A549 (cell line): Measurements from ENCODE around the gene DMAC2. TPM values are rescaled to one million over a fixed set of nuclear protein-coding genes. Genes with fewer than 3 reads are reported as not detected.

Experiments used
- ATAC-seq, 2 experiments: fragments of 200-7000 bp in 1 of 2; fragments of >200 bp in 1 of 2; cut with Nextera tagmentation in 1 of 2; cut with Tn5 transposase in 1 of 2; 3 replicates each; pipeline versions ENCODE4 v1.8.0 to v1.9.1; 2018 to 2020; ENCODE audit warnings: mild to moderate bottlenecking in 1 of 2, moderate library complexity in 1 of 2
- CTCF ChIA-PET: fragments of 300-600 bp; sonication (Branson Sonifier 250); formaldehyde crosslinking; extraction: SDS; loops from one replicate; lab custom pipeline; 2021; ENCODE audit warnings: antibody characterized with exemption, inconsistent platforms; lab: Yijun Ruan, JAX
- POLR2A ChIA-PET: fragments of 350-600 bp; formaldehyde crosslinking; extraction: SDS; loops from one replicate; lab custom pipeline; 2021; ENCODE audit warnings: antibody characterized with exemption, inconsistent platforms; lab: Yijun Ruan, JAX
- DNase-seq, 2 experiments: peaks; one replicate each; pipeline versions ENCODE4 v3.0.0 to v3.0.0-alpha.2; 2011 to 2016; ENCODE audit warnings: low read depth in 1 of 2, low spot score in 1 of 2
- FAIRE-seq: peaks from 2 replicates; lab custom pipeline; 2011; peaks lifted over from hg19 to GRCh38; lab: Jason Lieb, UNC
- H3K27ac ChIP-seq, 2 experiments: fragments of >200 bp; sonication (Bioruptor Twin); formaldehyde crosslinking; 3 replicates each; pipeline ENCODE4 v1.5.1; 2016 to 2017
- H3K4me1 ChIP-seq: fragments of >200 bp; sonication (Bioruptor Twin); formaldehyde crosslinking; 3 replicates; pipeline ENCODE4 v1.6.1; 2016
- H3K4me2 ChIP-seq: fragments of >200 bp; sonication (Bioruptor Twin); formaldehyde crosslinking; 3 replicates; pipeline ENCODE4 v1.6.1; 2016
- H3K4me3 ChIP-seq: fragments of >200 bp; sonication (Bioruptor Twin); formaldehyde crosslinking; 3 replicates; pipeline ENCODE4 v1.5.1; 2016
- H3K9me3 ChIP-seq: fragments of >200 bp; sonication (Bioruptor Twin); formaldehyde crosslinking; 3 replicates; pipeline ENCODE4 v1.6.1; 2016
- ATOH8 ChIP-seq: fragments of 250-450 bp; sonication (Bioruptor Pico); IDR thresholded peaks from 2 replicates; pipeline ENCODE4 v1.5.0; 2020; ENCODE audit warnings: low read depth, mild to moderate bottlenecking, moderate library complexity
- CHD2 ChIP-seq: fragments of 150-350 bp; IDR thresholded peaks from 2 replicates; pipeline ENCODE4 v1.6.1; 2014; ENCODE audit warnings: low read length; ENCODE audit not compliant: partially characterized antibody
- ESRRA ChIP-seq: fragments of 150-350 bp; IDR thresholded peaks from 2 replicates; pipeline ENCODE4 v1.6.1; 2014; ENCODE audit warnings: mild to moderate bottlenecking, low read length, borderline replicate concordance
- FOXS1 ChIP-seq: fragments of 250-450 bp; sonication (Bioruptor Pico); IDR thresholded peaks from 2 replicates; pipeline ENCODE4 v1.5.0; 2020; ENCODE audit warnings: mild to moderate bottlenecking, moderate library complexity
- HDAC2 ChIP-seq: fragments of 200-600 bp; sonication (generic); IDR thresholded peaks from 2 replicates; pipeline ENCODE4 v1.6.1; 2016
- HES2 ChIP-seq: fragments of >200 bp; sonication (Bioruptor Twin); formaldehyde crosslinking; IDR thresholded peaks from 2 replicates; pipeline ENCODE4 v1.6.1; 2016
- HMGXB4 ChIP-seq: fragments of 250-450 bp; sonication (Bioruptor Pico); IDR thresholded peaks from 2 replicates; pipeline ENCODE4 v1.5.0; 2021; ENCODE audit warnings: mild to moderate bottlenecking, moderate library complexity, borderline replicate concordance
- HOXB13 ChIP-seq: fragments of 250-450 bp; sonication (Bioruptor Pico); IDR thresholded peaks from 2 replicates; pipeline ENCODE4 v1.5.0; 2020; ENCODE audit warnings: low read depth, mild to moderate bottlenecking, moderate library complexity
- KDM1A ChIP-seq: fragments of 200-600 bp; sonication (generic); IDR thresholded peaks from 2 replicates; pipeline ENCODE4 v1.6.1; 2016; ENCODE audit warnings: low read depth, mild to moderate bottlenecking
- KDM5A ChIP-seq: fragments of 200-600 bp; sonication (generic); IDR thresholded peaks from 2 replicates; pipeline ENCODE4 v1.6.1; 2016; ENCODE audit warnings: antibody characterized with exemption, mild to moderate bottlenecking
- MAX ChIP-seq: IDR thresholded peaks from 2 replicates; pipeline ENCODE4 v1.6.1; 2012
- NFE2L2 ChIP-seq: fragments of 150-350 bp; conservative IDR thresholded peaks from 2 replicates; pipeline ENCODE4 v1.6.1; 2014; ENCODE audit warnings: low read length
- RARB ChIP-seq: fragments of 250-450 bp; sonication (Bioruptor Pico); IDR thresholded peaks from 2 replicates; pipeline ENCODE4 v1.8.0; 2021; ENCODE audit warnings: mild to moderate bottlenecking, moderate library complexity
- RCOR1 ChIP-seq: fragments of 150-350 bp; IDR thresholded peaks from 2 replicates; pipeline ENCODE4 v1.6.1; 2014; ENCODE audit warnings: antibody characterized with exemption, low read length, low read depth
- RFX5 ChIP-seq: fragments of 450-650 bp; IDR thresholded peaks from 2 replicates; pipeline ENCODE4 v1.7.1; 2014; ENCODE audit warnings: antibody characterized with exemption, mild to moderate bottlenecking, moderate library complexity
- RNF2 ChIP-seq: fragments of 200-600 bp; sonication (generic); IDR thresholded peaks from 2 replicates; pipeline ENCODE4 v1.6.1; 2016; ENCODE audit warnings: low read depth, mild to moderate bottlenecking, antibody characterized with exemption, moderate library complexity, borderline replicate concordance
- TP53 ChIP-seq: fragments of 250-450 bp; sonication (Bioruptor Pico); IDR thresholded peaks from 2 replicates; pipeline ENCODE4 v1.5.0; 2021; ENCODE audit warnings: mild to moderate bottlenecking, moderate library complexity
- ZC3H11A ChIP-seq: fragments of 450-650 bp; IDR thresholded peaks from 2 replicates; pipeline ENCODE4 v1.6.1; 2014; ENCODE audit warnings: antibody characterized with exemption, mild to moderate bottlenecking
- ZNF302 ChIP-seq: fragments of 250-450 bp; sonication (Bioruptor Pico); IDR thresholded peaks from 2 replicates; pipeline ENCODE4 v1.9.0; 2021; ENCODE audit warnings: inconsistent platforms, mild to moderate bottlenecking, moderate library complexity
- WGBS: methylation state at CpG from one replicate; pipeline ENCODE4 v1.1.6; 2017; ENCODE audit errors: missing lambda C conversion rate; 5-methylcytosine and 5-hydroxymethylcytosine counted together
- polyA plus RNA-seq, 4 experiments: library from polyadenylated mRNA; depleted of rRNA in 3 of 4; stranded (reverse); fragments of >200 nt; fragmentation: RNase III in 1 of 4; extraction: RNeasy Plus Mini Kit Qiagen cat#74134 plus additional on column Dnase treatment in 1 of 4; gene quantifications; 2 replicates in 3 of 4; 3 replicates in 1 of 4; pipeline ENCODE4 v1.2.3, GENCODE V29; 2011 to 2017

The DMAC2 gene
- polyA plus RNA-seq, 2 of the 4 experiments (the other 2 are of a cell fraction), result 132 to 155 TPM

GRCh38 chr19:41403181-41403970 lies 36.3 kb downstream of the DMAC2 start (continued):
- TF ChIP-seq ATOH8 (CRISPR knock-in tag), result no peak
- TF ChIP-seq, all 56 proteins: peak for 0

- H3K4me2 ChIP-seq, result no peak overlapping the region
- TF ChIP-seq HDAC2, result no peak
- TF ChIP-seq RARB (CRISPR knock-in tag), result no peak
- TF ChIP-seq RNF2, result no peak
- no peak for TF ChIP-seq TP53 (CRISPR knock-in tag)
- no peak for TF ChIP-seq ZNF302
- TF ChIP-seq KDM1A, result no peak
- no peak for TF ChIP-seq HES2
- no peak for TF ChIP-seq CHD2
- no peak for TF ChIP-seq RCOR1
- TF ChIP-seq HOXB13 (CRISPR knock-in tag), result no peak
- TF ChIP-seq ZC3H11A, result no peak
- TF ChIP-seq RFX5, result no peak
- no peak for TF ChIP-seq ESRRA
- TF ChIP-seq HMGXB4 (CRISPR knock-in tag), result no peak
- no peak for TF ChIP-seq KDM5A
- TF ChIP-seq FOXS1 (CRISPR knock-in tag), result no peak
- TF ChIP-seq, all 56 proteins: peak for 0
- no peak for FAIRE-seq
- Histone ChIP-seq H3K4me1 (peaks cover 9% of the 10 kb centered on the region), H3K27ac (no peak overlapping the region), H3K9me3 (no peaks in the 10 kb centered on the region), H3K4me3 (no peak overlapping the region)
- ChIA-PET POLR2A (no interaction called here), CTCF (interaction anchor here (0.9 to 1.6 kb wide), 6 partner anchors 12 to 168 kb away, joined by 3 to 7 read pairs (median 4); no protein-coding TSS in a partner anchor)
- WGBS, result 89% methylated on average over 3 of the region's 3 CpGs
- no peak for DNase-seq
- no peak for ATAC-seq
Measured at GRCh38 chr19:41402010-41402409, 37.7 kb downstream of the DMAC2 start.

- Histone ChIP-seq H3K9me3 (no peaks in the 10 kb centered on the region), H3K27ac (no peak overlapping the region), H3K4me1 (peaks cover 10% of the 10 kb centered on the region), H3K4me2 (no peak overlapping the region), H3K4me3 (no peak overlapping the region)
- ChIA-PET CTCF (interaction anchor here (0.6 to 1.6 kb wide), 6 partner anchors 11 to 161 kb away, joined by 3 to 4 read pairs (median 3); no protein-coding TSS in a partner anchor), POLR2A (no interaction called here)
- TF ChIP-seq MAX (no peak), CHD2 (no peak), HOXB13 (CRISPR knock-in tag) (no peak), NFE2L2 (no peak)
- WGBS, result 72% methylated on average over 4 of the region's 4 CpGs
- ATAC-seq, result no peak
- no peak for DNase-seq
- FAIRE-seq, result no peak
Measured at GRCh38 chr19:41401483-41401882, 38.2 kb downstream of the DMAC2 start.
